Measurements from ENCODE around the gene ARMH3. TPM values are rescaled to one million over a fixed set of nuclear protein-coding genes. Genes with fewer than 3 reads are reported as not detected.

Gene ARMH3
- total and polyA plus RNA-seq, 4 donors, result 14.0 to 25.1 (median 20.8) TPM

DNA sequence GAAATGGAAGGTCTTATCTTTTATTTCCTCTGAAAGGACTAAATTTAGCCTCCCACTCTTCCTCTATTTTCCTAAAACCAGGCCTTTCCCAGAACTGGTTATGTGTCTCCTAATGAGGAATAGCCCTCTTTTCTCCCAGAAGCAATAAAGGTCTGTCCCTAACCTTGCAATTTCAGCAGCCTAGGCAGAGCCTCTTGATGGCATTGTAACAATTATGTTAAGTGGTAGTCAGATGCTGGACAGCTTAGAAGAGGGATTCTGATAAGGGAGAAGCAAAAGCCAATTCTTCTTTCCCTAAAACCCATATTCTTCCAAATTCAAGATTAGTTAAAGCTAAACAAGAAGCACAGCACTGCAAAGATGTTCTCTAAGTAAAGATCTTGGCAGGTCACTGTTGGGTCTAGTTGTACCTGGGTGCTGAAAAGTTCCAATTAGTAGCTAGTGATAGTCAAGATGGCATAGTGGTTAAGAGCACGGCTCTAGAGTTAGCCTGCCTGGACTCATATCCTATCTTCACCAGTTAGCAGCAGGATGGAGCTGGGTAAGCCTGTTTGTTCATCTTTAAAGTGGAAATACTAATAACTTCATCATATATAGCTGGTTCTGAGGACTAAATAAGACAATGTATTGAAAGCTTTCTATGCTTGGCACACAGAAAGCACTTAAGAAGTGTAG lies 198.0 kb downstream of the ARMH3 start:
- DNase-seq (ENCODE audit: low read depth in 4 of 6, low spot score in 6 of 6), result no peak
- Histone ChIP-seq H3K27ac (ENCODE audit: low read depth, low read length) (no peak overlapping the region), H3K9me3 (ENCODE audit: control insufficient read depth, insufficient read depth, low read length) (no peaks in the 10 kb centered on the region), H3K4me1 (ENCODE audit: control insufficient read depth, insufficient read depth, low read length) (no peaks in the 10 kb centered on the region), H3K27me3 (ENCODE audit: control insufficient read depth, insufficient read depth, low read length) (no peaks in the 10 kb centered on the region), H3K4me3 (ENCODE audit: low read depth, low read length) (no peak overlapping the region), H3K36me3 (ENCODE audit: control insufficient read depth, insufficient read depth, low read length) (no peaks in the 10 kb centered on the region)
- WGBS (ENCODE audit: insufficient coverage), result no CpG with 5 or more reads among the region's 1 CpG

DNA sequence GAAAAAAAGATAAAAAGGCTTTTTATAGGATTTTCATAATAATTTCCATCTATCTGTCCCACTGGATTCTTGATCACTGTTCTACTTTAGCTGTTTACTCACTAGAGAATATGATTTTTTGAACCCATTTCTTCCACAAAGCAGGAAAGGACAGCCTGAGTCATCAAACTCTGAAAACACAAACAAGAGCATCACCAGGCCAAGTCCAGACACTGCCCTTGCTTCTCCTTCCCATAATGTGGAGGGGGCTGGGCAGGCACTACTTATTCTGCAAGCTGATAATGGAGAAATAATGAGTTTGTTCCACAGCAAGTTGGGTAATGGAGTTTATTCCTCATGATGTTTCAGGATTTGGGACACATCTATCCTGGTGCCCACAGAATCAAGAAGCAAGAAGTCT lies 199.3 kb downstream of the ARMH3 start:
- Histone ChIP-seq H3K4me3 (ENCODE audit: low read depth, low read length) (no peak overlapping the region), H3K4me1 (ENCODE audit: control insufficient read depth, insufficient read depth, low read length) (peaks cover 7% of the 10 kb centered on the region), H3K36me3 (ENCODE audit: control insufficient read depth, insufficient read depth, low read length) (no peaks in the 10 kb centered on the region), H3K27ac (ENCODE audit: low read depth, low read length) (no peak overlapping the region), H3K9me3 (ENCODE audit: control insufficient read depth, insufficient read depth, low read length) (no peaks in the 10 kb centered on the region), H3K27me3 (ENCODE audit: control insufficient read depth, insufficient read depth, low read length) (no peaks in the 10 kb centered on the region)
- no peak for DNase-seq (ENCODE audit: low read depth in 4 of 6, low spot score in 6 of 6)

DNA sequence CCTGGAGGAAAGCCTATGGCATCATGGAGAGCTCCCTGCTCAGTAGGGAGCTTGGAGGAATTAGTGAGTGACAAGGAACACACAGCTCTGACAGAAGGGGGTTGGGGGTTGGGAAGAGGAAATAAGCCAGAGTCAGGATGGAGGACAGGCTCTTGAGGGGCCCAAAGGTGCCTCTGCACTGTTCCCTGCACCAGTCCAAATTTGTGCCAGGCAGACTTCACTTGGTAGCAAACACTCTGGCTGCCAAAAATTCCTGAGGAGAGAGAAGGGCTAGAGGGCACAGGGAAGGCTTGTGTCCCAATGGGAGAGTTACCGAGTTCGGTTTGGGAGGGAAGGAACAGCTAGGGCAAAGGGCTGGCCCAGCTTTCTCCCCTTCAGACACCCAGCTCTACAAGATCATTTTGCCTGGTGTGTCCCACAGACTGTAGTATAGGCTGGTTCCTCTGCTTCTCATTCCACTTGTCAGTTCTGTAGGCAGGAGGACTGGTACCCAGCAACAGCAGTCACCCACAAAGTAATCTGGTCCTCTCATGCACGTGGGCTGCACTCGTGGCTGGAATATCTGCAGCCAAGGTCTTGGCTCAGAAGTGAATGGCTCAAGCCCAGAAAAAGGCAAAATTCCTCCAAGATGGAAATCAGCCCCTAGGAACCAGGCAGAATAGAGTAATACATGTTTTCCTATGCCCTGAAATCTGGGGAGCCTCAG lies 204.4 kb downstream of the ARMH3 start:
- no peak overlapping the region for H3K27ac ChIP-seq (ENCODE audit: low read depth, low read length)
- H3K36me3 ChIP-seq (ENCODE audit: control insufficient read depth, insufficient read depth, low read length), result peaks cover 20% of the 10 kb centered on the region
- peak in 2 of 6 donors; percentile 24 to 54 for DNase-seq (ENCODE audit: low read depth in 4 of 6, low spot score in 6 of 6)
- no peak overlapping the region for H3K4me3 ChIP-seq (ENCODE audit: low read depth, low read length)
- H3K9me3 ChIP-seq (ENCODE audit: control insufficient read depth, insufficient read depth, low read length), result no peaks in the 10 kb centered on the region
- WGBS (ENCODE audit: insufficient coverage), result 56% methylated on average over 2 of the region's 4 CpGs
- H3K4me1 ChIP-seq (ENCODE audit: control insufficient read depth, insufficient read depth, low read length), result peaks cover 20% of the 10 kb centered on the region
- no peaks in the 10 kb centered on the region for H3K27me3 ChIP-seq (ENCODE audit: control insufficient read depth, insufficient read depth, low read length)

DNA sequence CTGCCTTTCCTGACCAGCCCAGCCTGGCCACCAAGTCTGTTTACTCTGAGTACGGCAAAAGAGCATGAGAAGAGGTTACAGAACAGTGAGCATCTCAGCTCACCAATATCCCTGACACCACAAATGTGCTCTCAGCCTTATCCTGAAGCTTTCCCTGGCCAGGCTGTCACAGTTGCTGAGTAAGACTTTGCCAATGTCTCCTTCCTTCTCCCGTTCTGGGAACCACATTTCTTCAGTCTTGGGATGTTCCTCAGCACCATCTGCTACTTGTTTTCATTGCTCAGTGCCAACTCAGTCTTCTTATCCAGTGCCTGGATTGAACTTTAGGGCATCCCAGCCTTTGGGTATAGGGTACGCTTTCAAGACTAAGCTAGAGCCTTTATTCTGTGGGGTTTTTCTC lies 205.2 kb downstream of the ARMH3 start:
- peaks cover 20% of the 10 kb centered on the region for H3K4me1 ChIP-seq (ENCODE audit: control insufficient read depth, insufficient read depth, low read length)
- peaks cover 20% of the 10 kb centered on the region for H3K36me3 ChIP-seq (ENCODE audit: control insufficient read depth, insufficient read depth, low read length)
- H3K27ac ChIP-seq (ENCODE audit: low read depth, low read length), result no peak overlapping the region
- no peak overlapping the region for H3K4me3 ChIP-seq (ENCODE audit: low read depth, low read length)
- H3K27me3 ChIP-seq (ENCODE audit: control insufficient read depth, insufficient read depth, low read length), result no peaks in the 10 kb centered on the region
- no peaks in the 10 kb centered on the region for H3K9me3 ChIP-seq (ENCODE audit: control insufficient read depth, insufficient read depth, low read length)
- DNase-seq (ENCODE audit: low read depth in 4 of 6, low spot score in 6 of 6), result peak in 1 of 6 donors; percentile 70
- 89% methylated on average over 2 of the region's 3 CpGs for WGBS (ENCODE audit: insufficient coverage)

DNA sequence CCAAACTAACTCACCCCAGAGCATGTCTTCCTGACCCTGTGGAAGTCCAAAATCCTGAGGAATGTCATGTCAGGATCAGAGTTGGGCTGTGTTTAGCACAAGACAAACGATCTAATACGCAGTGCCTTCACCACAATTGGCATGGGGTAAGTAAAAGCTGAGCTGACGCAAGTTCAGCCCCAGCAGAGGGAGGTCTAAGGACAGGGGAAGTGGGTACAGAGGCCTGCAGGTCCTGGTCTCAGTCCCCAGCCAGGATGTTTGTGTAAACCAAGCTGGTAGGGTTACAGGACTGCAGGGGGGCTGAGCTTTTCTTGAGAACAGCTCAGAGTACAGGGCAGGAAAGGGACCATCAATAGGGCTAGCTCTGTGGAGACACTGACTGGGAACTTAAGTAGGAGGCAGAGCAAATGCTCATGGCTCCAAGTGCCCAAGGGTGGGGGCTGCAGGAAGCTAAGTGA lies 207.1 kb downstream of the ARMH3 start:
- H3K27me3 ChIP-seq (ENCODE audit: control insufficient read depth, insufficient read depth, low read length), result no peaks in the 10 kb centered on the region
- H3K4me3 ChIP-seq (ENCODE audit: low read depth, low read length), result no peak overlapping the region
- no peak overlapping the region for H3K27ac ChIP-seq (ENCODE audit: low read depth, low read length)
- DNase-seq (ENCODE audit: low read depth in 4 of 6, low spot score in 6 of 6), result no peak
- 79% methylated on average over 3 of the region's 3 CpGs for WGBS (ENCODE audit: insufficient coverage)
- peaks cover 20% of the 10 kb centered on the region for H3K4me1 ChIP-seq (ENCODE audit: control insufficient read depth, insufficient read depth, low read length)
- H3K9me3 ChIP-seq (ENCODE audit: control insufficient read depth, insufficient read depth, low read length), result no peaks in the 10 kb centered on the region
- peaks cover 20% of the 10 kb centered on the region for H3K36me3 ChIP-seq (ENCODE audit: control insufficient read depth, insufficient read depth, low read length)

DNA sequence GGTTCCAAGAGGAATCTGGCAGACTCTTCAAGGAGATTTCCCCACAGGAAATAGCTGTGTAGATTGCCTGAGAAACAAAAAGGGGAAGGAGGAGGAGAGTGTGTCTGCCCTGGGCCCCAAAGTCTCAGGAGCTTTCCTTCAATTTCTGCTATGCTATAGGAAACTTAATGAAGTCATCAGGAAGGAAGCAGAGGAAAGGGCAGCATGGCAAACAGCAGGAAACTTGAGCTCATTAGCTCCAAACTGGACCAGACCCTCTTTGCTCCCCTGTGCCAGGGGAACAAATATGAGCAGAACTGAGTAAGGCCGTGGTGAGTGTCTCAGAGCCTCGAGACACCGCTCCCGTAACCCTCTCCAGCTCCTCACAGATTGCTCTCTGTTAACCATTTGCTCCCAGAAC lies 207.6 kb downstream of the ARMH3 start:
- Histone ChIP-seq H3K4me1 (ENCODE audit: control insufficient read depth, insufficient read depth, low read length) (peaks cover 23% of the 10 kb centered on the region), H3K27ac (ENCODE audit: low read depth, low read length) (no peak overlapping the region), H3K9me3 (ENCODE audit: control insufficient read depth, insufficient read depth, low read length) (no peaks in the 10 kb centered on the region), H3K27me3 (ENCODE audit: control insufficient read depth, insufficient read depth, low read length) (no peaks in the 10 kb centered on the region), H3K4me3 (ENCODE audit: low read depth, low read length) (no peak overlapping the region), H3K36me3 (ENCODE audit: control insufficient read depth, insufficient read depth, low read length) (peaks cover 20% of the 10 kb centered on the region)
- no peak for DNase-seq (ENCODE audit: low read depth in 4 of 6, low spot score in 6 of 6)
- WGBS (ENCODE audit: insufficient coverage), result 53% methylated on average over 4 of the region's 4 CpGs

DNA sequence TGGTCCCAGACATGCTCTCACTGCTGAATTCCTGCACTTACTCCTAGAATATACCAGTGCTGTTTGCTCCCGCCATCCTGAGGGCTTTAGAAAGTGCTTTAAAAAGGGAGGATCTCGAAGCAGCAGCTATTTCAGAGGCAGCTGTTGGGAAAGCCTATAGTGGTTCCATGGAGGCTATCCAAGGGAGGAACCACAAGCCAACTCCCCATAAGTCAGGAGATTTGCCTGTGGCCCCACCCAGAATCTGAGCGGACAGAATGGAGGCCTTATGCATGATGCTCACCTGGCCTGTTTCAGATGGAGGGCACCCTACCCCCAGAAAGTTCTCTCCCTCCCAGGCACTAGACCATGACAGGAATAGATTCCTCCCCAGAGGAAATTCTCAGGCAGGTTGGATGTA lies 210.1 kb downstream of the ARMH3 start:
- no peaks in the 10 kb centered on the region for H3K9me3 ChIP-seq (ENCODE audit: control insufficient read depth, insufficient read depth, low read length)
- no CpG with 5 or more reads among the region's 3 CpGs for WGBS (ENCODE audit: insufficient coverage)

DNA sequence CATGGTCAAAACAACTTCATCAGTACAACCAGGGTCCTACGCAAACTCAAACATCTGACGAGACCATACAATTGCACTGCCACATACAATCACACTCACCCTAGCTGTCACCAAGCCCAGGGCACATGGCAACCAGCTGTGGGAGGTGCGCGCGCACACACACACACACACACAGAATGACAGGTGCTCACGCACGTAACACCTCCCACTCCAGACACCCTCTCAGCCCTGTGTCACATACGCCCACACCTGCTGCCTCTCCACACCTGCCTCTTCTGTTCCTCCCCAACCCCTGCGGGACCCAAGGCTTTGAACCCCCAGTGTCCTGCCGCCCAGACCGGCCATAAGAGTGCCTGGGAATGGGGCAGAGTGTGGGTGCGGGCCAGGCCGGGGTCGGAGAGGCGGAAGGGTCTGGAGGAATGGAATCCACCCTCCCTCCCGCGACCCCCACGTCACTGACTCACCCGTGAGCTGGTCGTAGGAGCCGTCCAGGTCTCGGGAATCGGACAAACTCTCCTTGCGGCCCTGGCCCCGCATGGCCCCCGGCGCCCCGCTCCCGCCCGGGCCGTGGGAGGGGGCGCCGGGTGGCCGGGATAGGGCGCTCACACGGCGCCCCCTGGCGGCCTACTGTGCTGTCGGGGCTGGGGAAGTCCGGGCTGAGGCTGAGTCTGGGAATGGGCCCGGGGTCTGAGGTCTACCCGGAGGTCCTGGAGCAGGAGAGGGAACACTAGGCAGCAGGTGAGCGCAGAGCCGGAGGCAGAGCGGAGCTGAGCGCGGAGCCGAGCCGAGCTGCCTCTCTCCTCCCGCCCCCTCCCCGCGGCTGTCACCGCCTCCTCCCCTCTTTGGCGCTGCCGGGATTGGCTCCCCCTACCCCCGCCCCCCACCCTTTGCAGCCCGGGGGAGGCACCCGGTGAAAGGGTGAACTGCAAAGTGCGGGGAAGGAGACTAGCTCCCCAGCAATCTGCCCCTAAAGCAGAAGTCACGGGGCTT lies 212.6 kb downstream of the ARMH3 start, which contains the start of gene KCNIP2:
Gene KCNIP2 (minus strand): TSS at position 769 of the 990 bp plus-strand sequence. CDS start 232 bp downstream, at position 537.
- peak in 2 of 6 donors; percentile 76 to 81 for DNase-seq (ENCODE audit: low read depth in 4 of 6, low spot score in 6 of 6)
- H3K4me1 ChIP-seq (ENCODE audit: control insufficient read depth, insufficient read depth, low read length), result peaks cover 50% of the 10 kb centered on the region
- no peaks in the 10 kb centered on the region for H3K27me3 ChIP-seq (ENCODE audit: control insufficient read depth, insufficient read depth, low read length)
- H3K4me3 ChIP-seq (ENCODE audit: low read depth, low read length), result peak within 1 kb of the TSS; percentile 28
- peaks cover 12% of the 10 kb centered on the region for H3K36me3 ChIP-seq (ENCODE audit: control insufficient read depth, insufficient read depth, low read length)
- no peak within 1 kb of the TSS for H3K27ac ChIP-seq (ENCODE audit: low read depth, low read length)
- WGBS (ENCODE audit: insufficient coverage), result 22% methylated on average over 37 of the region's 60 CpGs
- no peaks in the 10 kb centered on the region for H3K9me3 ChIP-seq (ENCODE audit: control insufficient read depth, insufficient read depth, low read length)

More for the DNA sequence above, 210.1 kb downstream of the ARMH3 start:
- no peaks in the 10 kb centered on the region for H3K27me3 ChIP-seq (ENCODE audit: control insufficient read depth, insufficient read depth, low read length)
- no peak overlapping the region for H3K4me3 ChIP-seq (ENCODE audit: low read depth, low read length)
- no peak overlapping the region for H3K27ac ChIP-seq (ENCODE audit: low read depth, low read length)
- H3K36me3 ChIP-seq (ENCODE audit: control insufficient read depth, insufficient read depth, low read length), result peaks cover 20% of the 10 kb centered on the region
- H3K4me1 ChIP-seq (ENCODE audit: control insufficient read depth, insufficient read depth, low read length), result peaks cover 35% of the 10 kb centered on the region
- no peak for DNase-seq (ENCODE audit: low read depth in 4 of 6, low spot score in 6 of 6)

DNA sequence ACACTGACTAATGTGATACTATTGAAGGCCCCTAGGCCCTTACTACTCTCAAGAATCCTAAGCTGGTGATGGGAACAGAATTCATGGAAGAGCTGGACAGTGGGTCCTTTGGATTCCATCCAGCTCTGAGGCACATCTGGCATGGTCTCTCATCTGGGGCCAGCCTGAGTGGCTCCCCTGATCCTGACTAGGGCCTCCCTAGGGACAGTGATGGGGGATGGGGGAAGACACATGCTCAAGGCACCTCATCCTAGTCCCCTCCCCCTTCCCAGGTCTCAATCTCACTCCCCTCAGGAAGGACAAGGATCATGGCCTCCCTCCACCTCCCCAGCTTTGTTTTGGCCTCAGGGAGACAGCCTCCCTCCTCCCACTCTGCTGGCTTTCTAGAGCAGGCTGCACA lies 214.1 kb downstream of the ARMH3 start:
- H3K4me1 ChIP-seq (ENCODE audit: control insufficient read depth, insufficient read depth, low read length), result peaks cover 58% of the 10 kb centered on the region
- no peak for DNase-seq (ENCODE audit: low read depth in 4 of 6, low spot score in 6 of 6)
- H3K27me3 ChIP-seq (ENCODE audit: control insufficient read depth, insufficient read depth, low read length), result no peaks in the 10 kb centered on the region
- no peak overlapping the region for H3K4me3 ChIP-seq (ENCODE audit: low read depth, low read length)
- peaks cover 1% of the 10 kb centered on the region for H3K36me3 ChIP-seq (ENCODE audit: control insufficient read depth, insufficient read depth, low read length)
- H3K9me3 ChIP-seq (ENCODE audit: control insufficient read depth, insufficient read depth, low read length), result no peaks in the 10 kb centered on the region
- no peak overlapping the region for H3K27ac ChIP-seq (ENCODE audit: low read depth, low read length)
